Measurements from ENCODE around the gene NAALADL1. TPM values are rescaled to one million over a fixed set of nuclear protein-coding genes. Genes with fewer than 3 reads are reported as not detected.
A peak's percentile ranks its signal among the peaks of the same experiment; 100 is the strongest.

Gene NAALADL1
- total RNA-seq, 4 donors from 2014 or later, result 18.6 to 38.9 (median 29.1) TPM

DNA sequence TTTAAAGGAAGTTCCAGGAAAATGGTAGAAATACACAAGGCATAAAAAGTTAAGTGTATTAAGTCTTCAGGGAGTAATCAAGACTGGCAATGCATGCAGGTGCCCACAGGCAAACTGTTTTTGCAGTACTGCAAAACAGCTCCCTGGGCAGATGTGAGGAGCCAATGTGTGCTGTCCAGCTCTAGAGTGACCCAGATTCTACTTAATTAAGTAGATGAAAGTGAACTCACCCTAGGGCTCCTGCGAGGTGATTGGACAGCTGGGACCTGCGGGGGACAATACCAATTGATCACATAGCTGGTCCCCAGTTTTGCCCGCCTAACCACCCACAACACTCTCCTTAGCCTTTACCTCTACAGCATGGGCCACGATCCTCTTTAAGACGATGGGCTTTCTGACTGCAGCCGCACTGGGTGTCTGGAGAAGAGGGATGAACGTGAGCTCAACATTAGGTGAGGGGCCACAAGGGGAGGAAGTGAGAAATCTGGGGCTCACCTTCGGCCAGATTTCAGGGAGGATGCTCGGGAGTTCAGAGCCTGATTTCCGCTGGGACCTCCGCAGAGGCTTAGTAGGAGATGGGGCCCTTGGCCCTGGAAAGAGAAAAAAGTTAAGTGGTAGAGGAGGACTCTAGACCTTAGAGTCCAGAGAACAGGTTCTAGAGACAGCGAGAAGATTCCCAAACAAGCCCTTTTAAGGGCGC, 24.9 kb upstream of the NAALADL1 start:
- no peak for DNase-seq (ENCODE audit: low spot score in 2 of 2)
- peak overlapping the region in 3 of 4 donors; percentile 96 to 98 (median 98) for H3K27ac ChIP-seq
- H3K36me3 ChIP-seq, result peaks cover 0 to 33% (median 5%) of the 10 kb centered on the region in 3 donors
- WGBS, 2 donors, result 5 to 7% methylated on average over 13 of the region's 13 CpGs
- H3K27me3 ChIP-seq, result no peaks in the 10 kb centered on the region
- H3K4me3 ChIP-seq, result peak overlapping the region; percentile 65 to 89 (median 86)
- TF ChIP-seq POLR2A (IDR thresholded peaks at IDR 0.05) (no peak), EP300 (IDR thresholded peaks at IDR 0.05) (no peak)
- TF ChIP-seq, protein P1, sequence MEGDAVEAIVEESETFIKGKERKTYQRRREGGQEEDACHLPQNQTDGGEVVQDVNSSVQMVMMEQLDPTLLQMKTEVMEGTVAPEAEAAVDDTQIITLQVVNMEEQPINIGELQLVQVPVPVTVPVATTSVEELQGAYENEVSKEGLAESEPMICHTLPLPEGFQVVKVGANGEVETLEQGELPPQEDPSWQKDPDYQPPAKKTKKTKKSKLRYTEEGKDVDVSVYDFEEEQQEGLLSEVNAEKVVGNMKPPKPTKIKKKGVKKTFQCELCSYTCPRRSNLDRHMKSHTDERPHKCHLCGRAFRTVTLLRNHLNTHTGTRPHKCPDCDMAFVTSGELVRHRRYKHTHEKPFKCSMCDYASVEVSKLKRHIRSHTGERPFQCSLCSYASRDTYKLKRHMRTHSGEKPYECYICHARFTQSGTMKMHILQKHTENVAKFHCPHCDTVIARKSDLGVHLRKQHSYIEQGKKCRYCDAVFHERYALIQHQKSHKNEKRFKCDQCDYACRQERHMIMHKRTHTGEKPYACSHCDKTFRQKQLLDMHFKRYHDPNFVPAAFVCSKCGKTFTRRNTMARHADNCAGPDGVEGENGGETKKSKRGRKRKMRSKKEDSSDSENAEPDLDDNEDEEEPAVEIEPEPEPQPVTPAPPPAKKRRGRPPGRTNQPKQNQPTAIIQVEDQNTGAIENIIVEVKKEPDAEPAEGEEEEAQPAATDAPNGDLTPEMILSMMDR (IDR thresholded peaks at IDR 0.05), result no peak
- peaks cover 0 to 26% (median 19%) of the 10 kb centered on the region in 4 donors for H3K4me1 ChIP-seq
- no peaks in the 10 kb centered on the region for H3K9me3 ChIP-seq

DNA sequence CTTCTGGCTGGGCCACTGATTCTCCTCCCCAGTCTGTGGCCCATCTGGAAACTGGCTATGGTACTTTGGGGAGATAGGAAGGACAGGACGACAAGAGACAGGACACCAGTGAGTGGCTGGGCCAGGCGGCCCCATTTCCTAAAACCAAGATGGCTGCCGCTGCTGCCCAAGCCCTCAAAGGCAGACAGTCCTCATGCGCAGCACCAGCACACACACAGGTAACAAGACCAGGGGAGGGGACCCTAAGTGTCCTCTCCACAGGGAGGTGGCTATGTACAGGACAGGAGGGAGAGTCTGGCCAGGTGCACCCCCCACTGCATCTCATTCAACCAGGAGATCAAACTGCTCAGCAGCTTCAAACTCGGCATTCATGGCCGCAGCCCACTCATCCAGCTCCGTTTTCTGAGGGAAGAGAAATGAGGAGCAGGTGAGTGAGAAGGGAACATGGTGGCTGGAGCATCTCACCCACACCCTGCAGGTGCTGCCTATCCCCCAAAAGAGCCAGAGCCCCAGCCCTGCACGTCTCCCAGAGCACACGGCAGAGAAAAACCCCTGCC, 20.5 kb upstream of the NAALADL1 start:
- Histone ChIP-seq H3K4me3 (no peak overlapping the region), H3K9me3 (no peaks in the 10 kb centered on the region), H3K27ac (peak overlapping the region in 1 of 4 donors; percentile 10), H3K36me3 (no peaks in the 10 kb centered on the region), H3K27me3 (no peaks in the 10 kb centered on the region), H3K4me1 (peaks cover 0 to 9% (median 7%) of the 10 kb centered on the region in 4 donors)
- DNase-seq (ENCODE audit: low spot score in 2 of 2), result no peak
- TF ChIP-seq, protein P1 (IDR thresholded peaks at IDR 0.05), result no peak
- TF ChIP-seq POLR2A (IDR thresholded peaks at IDR 0.05) (no peak), EP300 (IDR thresholded peaks at IDR 0.05) (no peak)
- WGBS, 2 donors, result 84 to 92% methylated on average over 9 of the region's 9 CpGs

DNA sequence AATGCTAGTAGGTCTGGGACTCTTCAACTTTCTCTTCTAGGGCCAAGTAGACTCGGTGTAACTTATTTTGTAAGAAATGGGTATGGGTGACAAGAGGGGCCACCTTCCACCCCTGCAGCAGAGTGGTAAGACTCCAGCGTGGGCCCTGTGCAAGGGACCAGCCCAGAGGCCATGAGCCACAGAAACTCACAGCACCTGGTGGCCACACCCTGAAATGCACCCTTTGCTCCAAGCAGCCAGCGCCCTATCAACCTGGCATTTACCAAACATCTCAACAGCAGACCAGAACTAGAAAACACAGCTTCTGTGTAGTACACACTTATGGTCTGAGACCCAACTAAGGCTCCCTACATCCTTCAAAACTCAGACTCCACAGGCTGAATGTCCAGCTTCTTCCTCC, 19.8 kb upstream of the NAALADL1 start:
- no peak overlapping the region for H3K4me3 ChIP-seq
- WGBS, 2 donors, result 58 to 72% methylated on average over 2 to 3 of the region's 3 CpGs
- H3K27ac ChIP-seq, result peak overlapping the region in 1 of 4 donors; percentile 10
- H3K27me3 ChIP-seq, result no peaks in the 10 kb centered on the region
- no peak for DNase-seq (ENCODE audit: low spot score in 2 of 2)
- H3K36me3 ChIP-seq, result no peaks in the 10 kb centered on the region
- no peaks in the 10 kb centered on the region for H3K9me3 ChIP-seq
- TF ChIP-seq, protein P1 (IDR thresholded peaks at IDR 0.05), result peak in 3 of 5 experiments; percentile 17 to 53 (median 31)
- TF ChIP-seq EP300 (IDR thresholded peaks at IDR 0.05) (no peak), POLR2A (IDR thresholded peaks at IDR 0.05) (no peak)
- H3K4me1 ChIP-seq, result peaks cover 0 to 2% (median 1%) of the 10 kb centered on the region in 4 donors

DNA sequence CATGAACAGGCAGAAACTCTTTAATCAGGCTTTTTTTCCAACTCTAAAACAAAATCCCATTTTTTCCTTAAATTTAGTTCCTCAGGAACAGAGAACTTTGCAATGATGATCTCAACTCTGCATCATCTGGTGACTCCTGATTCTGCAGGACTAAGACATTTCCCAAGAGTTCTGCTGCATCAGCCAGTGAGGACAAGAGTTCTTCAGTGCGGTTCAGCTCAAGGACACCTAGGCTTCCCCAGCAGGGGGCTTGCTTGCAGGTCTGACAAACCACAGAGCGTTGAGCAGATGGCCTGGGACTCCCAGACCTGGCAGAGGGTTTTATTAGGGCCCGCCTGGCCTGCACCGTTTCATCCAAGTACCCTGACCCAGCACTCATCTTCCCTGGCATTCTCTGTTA, 19.1 kb upstream of the NAALADL1 start:
- no peak overlapping the region for H3K4me3 ChIP-seq
- H3K27me3 ChIP-seq, result no peaks in the 10 kb centered on the region
- H3K27ac ChIP-seq, result no peak overlapping the region
- no peak for DNase-seq (ENCODE audit: low spot score in 2 of 2)
- no peaks in the 10 kb centered on the region for H3K9me3 ChIP-seq
- 72 to 82% methylated on average over 4 of the region's 4 CpGs for WGBS, 2 donors
- TF ChIP-seq EP300 (IDR thresholded peaks at IDR 0.05), result no peak
- TF ChIP-seq POLR2A (IDR thresholded peaks at IDR 0.05), result no peak
- TF ChIP-seq, protein P1 (IDR thresholded peaks at IDR 0.05), result no peak
- no peaks in the 10 kb centered on the region for H3K36me3 ChIP-seq
- no peaks in the 10 kb centered on the region for H3K4me1 ChIP-seq

DNA sequence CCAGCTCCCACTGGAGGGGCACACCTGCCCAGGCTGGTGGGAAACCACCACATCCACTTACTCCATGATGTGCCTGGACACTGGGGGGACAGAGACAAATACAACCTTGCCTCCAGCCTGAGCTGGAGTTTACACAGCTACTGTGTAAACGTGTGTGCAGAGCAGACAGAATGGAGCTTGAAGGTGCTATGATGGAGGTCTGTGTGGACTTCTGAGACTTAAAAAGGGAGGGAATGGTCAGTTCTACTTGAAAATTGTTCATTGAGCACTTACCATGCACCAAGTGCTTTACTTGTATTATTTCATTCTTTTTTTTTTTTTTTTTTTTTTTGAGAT, 14.2 kb upstream of the NAALADL1 start:
- TF ChIP-seq EP300 (IDR thresholded peaks at IDR 0.05) (no peak), POLR2A (IDR thresholded peaks at IDR 0.05) (no peak)
- TF ChIP-seq, protein P1 (IDR thresholded peaks at IDR 0.05), result no peak
- H3K27me3 ChIP-seq, result no peaks in the 10 kb centered on the region
- H3K4me1 ChIP-seq, result no peaks in the 10 kb centered on the region
- no peak overlapping the region for H3K27ac ChIP-seq
- H3K9me3 ChIP-seq, result no peaks in the 10 kb centered on the region
- no peaks in the 10 kb centered on the region for H3K36me3 ChIP-seq
- no peak overlapping the region for H3K4me3 ChIP-seq
- 64 to 75% methylated on average over 1 of the region's 1 CpG for WGBS, 2 donors
- no peak for DNase-seq (ENCODE audit: low spot score in 2 of 2)
